Neural cell (in vitro differentiated cells): ENCODE data around the gene ATP13A2. TPM values are rescaled to one million over a fixed set of nuclear protein-coding genes. Genes with fewer than 3 reads are reported as not detected.

ENCODE experiments used
- H2AFZ ChIP-seq: fragments of 200-600, 300-800 bp; sonication (generic), shearing (Covaris generic); 2 replicates; pipeline ENCODE4 v1.6.0; 2014; ENCODE audit warnings: low read depth, mild to moderate bottlenecking, antibody characterized with exemption, low read length, moderate library complexity
- H3F3A ChIP-seq: fragments of 200-600 bp; shearing (Covaris generic); 2 replicates; pipeline ENCODE4 v1.6.1; 2016; ENCODE audit warnings: mild to moderate bottlenecking, moderate library complexity, mixed read lengths, antibody characterized with exemption, low read length; ENCODE audit not compliant: insufficient read depth, poor library complexity, severe bottlenecking
- H3K27ac ChIP-seq: fragments of 200-600, 300-800 bp; sonication (generic), shearing (Covaris generic); 2 replicates; pipeline ENCODE4 v1.5.1; 2014; ENCODE audit warnings: mild to moderate bottlenecking, low read length, moderate library complexity
- H3K27me3 ChIP-seq: fragments of 300-800, 200-600 bp; sonication (generic), shearing (Covaris generic); 2 replicates; pipeline ENCODE4 v1.6.0; 2014; ENCODE audit warnings: mild to moderate bottlenecking, low read depth, low read length, moderate library complexity; ENCODE audit not compliant: insufficient read depth
- H3K36me3 ChIP-seq: fragments of 300-800, 200-600 bp; sonication (generic), shearing (Covaris generic); 2 replicates; pipeline ENCODE4 v1.5.1; 2014; ENCODE audit warnings: mild to moderate bottlenecking, antibody characterized with exemption, low read length, moderate library complexity; ENCODE audit not compliant: insufficient read depth
- H3K4me2 ChIP-seq: fragments of 300-800, 200-600 bp; sonication (generic), shearing (Covaris generic); 2 replicates; pipeline ENCODE4 v1.6.0; 2014; ENCODE audit warnings: mild to moderate bottlenecking, low read length
- H3K4me3 ChIP-seq: fragments of 300-800, 200-600 bp; sonication (generic), shearing (Covaris generic); 2 replicates; pipeline ENCODE4 v1.5.1; 2014; ENCODE audit warnings: mild to moderate bottlenecking, low read length, moderate library complexity
- H3K79me2 ChIP-seq: fragments of 200-600 bp; shearing (Covaris generic); replicated peaks from 2 replicates; pipeline ENCODE4 v1.6.0; 2014; ENCODE audit warnings: mild to moderate bottlenecking, low read length, moderate library complexity; ENCODE audit not compliant: insufficient read depth
- H3K9ac ChIP-seq: fragments of 300-800, 200-600 bp; sonication (generic), shearing (Covaris generic); 2 replicates; pipeline ENCODE4 v1.6.1; 2016; ENCODE audit warnings: mild to moderate bottlenecking, low read length, mixed read lengths
- H3K9me2 ChIP-seq: fragments of 200-600 bp; shearing (Covaris generic); 2 replicates; pipeline ENCODE4 v1.6.1; 2016; ENCODE audit warnings: mild to moderate bottlenecking, low read length, mixed read lengths; ENCODE audit not compliant: insufficient read depth
- H3K9me3 ChIP-seq: fragments of 200-600, 300-800 bp; sonication (generic), shearing (Covaris generic); 2 replicates; pipeline ENCODE4 v1.6.1; 2016; ENCODE audit warnings: mild to moderate bottlenecking, mixed run types, low read length, moderate library complexity, mixed read lengths
- H4K20me1 ChIP-seq: fragments of 200-600 bp; shearing (Covaris generic); 2 replicates; pipeline ENCODE4 v1.6.1; 2016; ENCODE audit warnings: mild to moderate bottlenecking, mixed run types; ENCODE audit not compliant: insufficient read depth
- CTCF ChIP-seq: fragments of 450-650 bp; IDR thresholded peaks from 2 replicates; pipeline ENCODE4 v1.5.1; 2014; ENCODE audit warnings: antibody characterized with exemption, mild to moderate bottlenecking, moderate library complexity; ENCODE audit not compliant: poor library complexity, severe bottlenecking
- EP300 ChIP-seq: fragments of 450-650 bp; conservative IDR thresholded peaks from 2 replicates; pipeline ENCODE4 v1.6.1; 2014; ENCODE audit warnings: antibody characterized with exemption, mild to moderate bottlenecking, moderate library complexity; ENCODE audit not compliant: poor library complexity, severe bottlenecking
- EZH2 ChIP-seq: fragments of 200-600, 300-800 bp; shearing (Covaris generic), sonication (generic); IDR thresholded peaks from 2 replicates; pipeline ENCODE4 v1.6.1; 2014; ENCODE audit warnings: antibody characterized with exemption, low read length, borderline replicate concordance, mild to moderate bottlenecking; ENCODE audit not compliant: insufficient read depth, poor library complexity, severe bottlenecking
- MXI1 ChIP-seq: fragments of 450-650 bp; conservative IDR thresholded peaks from 2 replicates; pipeline ENCODE4 v1.6.1; 2014; ENCODE audit warnings: antibody characterized with exemption, mild to moderate bottlenecking; ENCODE audit not compliant: poor library complexity, severe bottlenecking
- POLR2AphosphoS5 ChIP-seq: IDR thresholded peaks from 2 replicates; pipeline ENCODE4 v1.6.1; 2012
- RAD21 ChIP-seq: fragments of 450-650 bp; conservative IDR thresholded peaks from 2 replicates; pipeline ENCODE4 v1.6.1; 2014; ENCODE audit warnings: antibody characterized with exemption, mild to moderate bottlenecking, moderate library complexity
- REST ChIP-seq: IDR thresholded peaks from 2 replicates; pipeline ENCODE4 v1.6.1; 2012; ENCODE audit warnings: borderline replicate concordance
- SMC3 ChIP-seq: fragments of 450-650 bp; conservative IDR thresholded peaks from 2 replicates; pipeline ENCODE4 v1.6.1; 2014; ENCODE audit warnings: antibody characterized with exemption, mild to moderate bottlenecking, moderate library complexity; ENCODE audit not compliant: poor library complexity
- TAF1 ChIP-seq: IDR thresholded peaks from 2 replicates; pipeline ENCODE4 v1.6.1; 2012; ENCODE audit warnings: low read depth
- polyA plus RNA-seq: library from polyadenylated mRNA; depleted of rRNA; stranded (reverse); fragments of >200 nt; gene quantifications from 2 replicates; pipeline ENCODE4 v1.2.3, GENCODE V29; 2014

Gene ATP13A2
- polyA plus RNA-seq, 1 donor from 2014 or later: 43.3 TPM

- H3K4me3 ChIP-seq: peak overlapping the region; percentile 33
- no peaks in the 10 kb centered on the region for H3K27me3 ChIP-seq
- H3F3A ChIP-seq: no peaks in the 10 kb centered on the region
- no peaks in the 10 kb centered on the region for H3K36me3 ChIP-seq
- no peak overlapping the region for H3K27ac ChIP-seq
- H3K9ac ChIP-seq: peak overlapping the region; percentile 9
- no peak overlapping the region for H2AFZ ChIP-seq
- H3K79me2 ChIP-seq: no peaks in the 10 kb centered on the region
- H3K9me2 ChIP-seq: no peaks in the 10 kb centered on the region
- no peaks in the 10 kb centered on the region for H3K9me3 ChIP-seq
- H3K4me2 ChIP-seq: no peak overlapping the region
- no peaks in the 10 kb centered on the region for H4K20me1 ChIP-seq
- TF ChIP-seq TAF1 (no peak), POLR2AphosphoS5 (no peak), REST (no peak), EZH2 (no peak), SMC3 (peak; percentile 44), EP300 (no peak), CTCF (peak; percentile 68), MXI1 (no peak)
Measured at GRCh38 chr1:16960560-16961296, 51.0 kb downstream of the ATP13A2 start.

- Histone ChIP-seq H3K4me2 (no peak overlapping the region), H3K79me2 (no peaks in the 10 kb centered on the region), H2AFZ (no peak overlapping the region), H3K27me3 (no peaks in the 10 kb centered on the region), H3K9me2 (no peaks in the 10 kb centered on the region), H3K9me3 (no peaks in the 10 kb centered on the region), H3F3A (no peaks in the 10 kb centered on the region), H4K20me1 (no peaks in the 10 kb centered on the region), H3K27ac (no peak overlapping the region), H3K4me3 (no peak overlapping the region), H3K9ac (no peak overlapping the region), H3K36me3 (no peaks in the 10 kb centered on the region)
- no peak for TF ChIP-seq TAF1
- TF ChIP-seq EZH2: no peak
- TF ChIP-seq POLR2AphosphoS5: no peak
- no peak for TF ChIP-seq CTCF
- no peak for TF ChIP-seq REST
- no peak for TF ChIP-seq SMC3
- TF ChIP-seq RAD21: no peak
- no peak for TF ChIP-seq MXI1
- TF ChIP-seq EP300: no peak
Measured at GRCh38 chr1:16958475-16958874, 53.3 kb downstream of the ATP13A2 start.
